NOMO-1 (cell line): ENCODE measurements around the gene FOXJ3.

ENCODE experiments used
- DNase-seq, 2 experiments: peaks; one replicate each; lab custom pipeline; 2025; ENCODE audit not compliant: unreplicated experiment in 2 of 2; lab: John Stamatoyannopoulos, UW

Gene FOXJ3

GRCh38 chr1:42148166-42148565 lies 186.9 kb downstream of the FOXJ3 start:
- DNase-seq = no peak

- DNase-seq = peak; percentile 25 to 29
These were observed 188.3 kb downstream of the FOXJ3 start for GRCh38 chr1:42146626-42147320.

- no peak for DNase-seq
These were observed 189.0 kb downstream of the FOXJ3 start for GRCh38 chr1:42145764-42146625.

- DNase-seq = peak in 1 of 2 experiments; percentile 6
These were observed 189.7 kb downstream of the FOXJ3 start for GRCh38 chr1:42145389-42145716.

- DNase-seq = no peak
These were observed 190.2 kb downstream of the FOXJ3 start for GRCh38 chr1:42144711-42145388.

GRCh38 chr1:42143896-42144710 lies 190.9 kb downstream of the FOXJ3 start:
- no peak for DNase-seq

- peak in 1 of 2 experiments; percentile 13 for DNase-seq
These were observed 191.9 kb downstream of the FOXJ3 start for GRCh38 chr1:42142894-42143675.

GRCh38 chr1:42141978-42142377 lies 193.1 kb downstream of the FOXJ3 start:
- no peak for DNase-seq

GRCh38 chr1:42140191-42140590 lies 194.8 kb downstream of the FOXJ3 start:
- DNase-seq = no peak

GRCh38 chr1:42139444-42139843 lies 195.6 kb downstream of the FOXJ3 start:
- no peak for DNase-seq

- DNase-seq = no peak
These were observed 196.4 kb downstream of the FOXJ3 start for GRCh38 chr1:42138586-42138985.

- no peak for DNase-seq
These were observed 197.3 kb downstream of the FOXJ3 start for GRCh38 chr1:42137766-42138165.

- peak; percentile 11 to 48 for DNase-seq
These were observed 198.6 kb downstream of the FOXJ3 start for GRCh38 chr1:42136466-42136865.

GRCh38 chr1:42135426-42135825 lies 199.6 kb downstream of the FOXJ3 start:
- DNase-seq = peak; percentile 30 to 50

GRCh38 chr1:42133809-42134526 lies 201.1 kb downstream of the FOXJ3 start:
- no peak for DNase-seq

GRCh38 chr1:42133390-42133789 lies 201.6 kb downstream of the FOXJ3 start:
- DNase-seq = no peak

GRCh38 chr1:42130061-42130660 lies 204.9 kb downstream of the FOXJ3 start:
- no peak for DNase-seq

GRCh38 chr1:42128964-42129363 lies 206.1 kb downstream of the FOXJ3 start:
- no peak for DNase-seq

GRCh38 chr1:42128499-42128898 lies 206.5 kb downstream of the FOXJ3 start:
- no peak for DNase-seq
